Measurements from ENCODE around the gene PLCB4.

PLCB4 gene

GRCh38 chr20:9388160-9388812, 319.4 kb downstream of the PLCB4 start:
- FAIRE-seq (no peak), DNase-seq (ENCODE audit: insufficient read length, low spot score) (no peak)

DNA sequence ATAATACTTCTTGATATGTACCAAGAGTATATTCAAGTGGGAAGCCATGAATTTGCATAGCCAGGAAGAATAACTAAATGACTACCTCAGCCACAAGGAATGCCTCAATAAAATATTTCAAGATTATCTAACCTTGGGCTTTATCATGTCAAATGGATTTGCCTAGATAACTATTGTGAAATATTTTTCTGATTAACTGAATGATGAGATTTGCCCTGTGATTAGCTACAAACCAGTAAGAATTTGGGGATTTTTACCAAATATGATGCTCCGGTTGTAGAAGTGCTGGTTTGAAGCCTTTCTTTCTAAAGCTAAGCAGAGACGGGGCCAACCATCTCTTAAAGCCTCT, 319.9 kb downstream of the PLCB4 start:
- FAIRE-seq (no peak), DNase-seq (ENCODE audit: insufficient read length, low spot score) (no peak)

DNA sequence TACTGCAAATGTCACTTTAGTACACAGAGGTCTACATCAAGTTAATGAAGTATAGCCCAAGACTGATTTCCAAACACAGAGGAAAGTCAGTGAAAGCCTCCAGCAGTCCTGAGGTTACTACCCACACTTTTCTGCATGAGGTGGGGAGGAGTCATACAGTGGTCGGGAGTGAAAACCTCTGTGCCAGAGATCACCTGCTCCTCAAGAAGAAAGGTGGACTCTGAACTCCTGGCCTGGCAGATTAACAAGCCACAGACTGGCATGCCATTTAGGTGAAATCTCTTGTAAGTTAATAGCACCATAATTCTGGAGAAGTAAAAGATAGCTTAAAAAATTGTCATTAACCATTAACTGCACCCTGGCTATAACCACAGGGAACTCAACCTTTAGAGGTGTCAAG, 320.5 kb downstream of the PLCB4 start:
- DNase-seq (ENCODE audit: insufficient read length, low spot score) (no peak), FAIRE-seq (no peak)

DNA sequence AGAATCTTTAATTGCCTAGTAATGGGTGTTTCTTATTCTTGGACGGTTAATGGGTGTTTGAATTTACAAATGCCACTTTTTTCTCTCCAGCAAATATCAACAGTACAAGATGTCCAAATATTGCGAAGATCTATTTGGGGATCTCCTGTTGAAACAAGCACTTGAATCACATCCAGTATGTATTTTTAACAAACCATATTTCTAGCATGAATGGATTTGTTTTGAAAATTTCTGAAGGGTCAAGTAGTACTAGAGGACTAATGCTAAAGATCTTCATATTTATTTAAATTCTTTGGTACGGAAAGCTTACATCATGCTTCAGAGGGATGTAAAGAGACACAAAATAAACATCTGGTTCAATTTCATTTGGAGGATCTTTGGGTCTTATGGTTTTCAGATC, 321.6 kb downstream of the PLCB4 start:
- FAIRE-seq, result no peak
- no peak for DNase-seq (ENCODE audit: insufficient read length, low spot score)

DNA sequence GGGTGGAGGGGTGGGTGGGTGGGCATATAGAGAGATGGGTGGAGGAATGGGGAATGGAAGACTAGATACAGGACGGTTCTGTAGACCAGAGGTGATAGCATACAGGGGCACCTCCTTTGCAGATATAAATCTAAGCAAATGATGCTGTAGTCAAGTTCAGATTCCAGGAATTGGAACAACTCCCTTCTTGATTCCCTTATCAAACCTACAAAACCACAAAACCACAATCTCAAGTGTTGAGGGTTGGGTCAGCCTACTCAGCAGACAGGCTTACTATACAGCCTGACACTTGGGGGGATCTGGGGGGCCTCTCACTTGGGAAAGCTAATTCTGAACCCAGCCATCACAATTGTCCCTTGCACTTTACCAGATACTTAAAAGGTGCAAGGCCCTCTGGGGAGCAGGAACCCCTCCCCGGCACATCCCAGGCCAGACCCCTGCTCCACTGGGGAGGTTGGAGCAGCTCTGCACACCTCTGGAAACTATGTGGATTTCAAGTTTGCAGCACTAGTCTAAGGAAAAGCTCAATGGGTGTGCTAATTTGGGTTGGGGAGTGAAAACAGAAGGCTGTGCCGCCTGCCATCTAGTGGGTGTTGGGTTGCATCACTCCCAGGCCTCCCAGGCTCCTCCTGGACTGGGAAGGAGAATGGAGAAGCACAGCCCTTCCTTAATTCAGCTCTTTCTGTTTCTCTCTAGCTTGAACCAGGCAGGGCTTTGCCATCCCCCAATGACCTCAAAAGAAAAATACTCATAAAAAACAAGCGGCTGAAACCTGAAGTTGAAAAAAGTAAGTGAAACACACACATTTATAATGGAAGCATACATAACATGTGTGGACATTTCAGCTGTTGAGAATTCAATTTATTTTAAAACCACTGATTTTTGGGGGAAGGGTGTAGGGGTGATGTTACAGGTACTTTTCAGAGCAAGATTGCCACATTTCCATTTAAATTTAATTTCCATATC, 324.3 kb downstream of the PLCB4 start:
- DNase-seq (ENCODE audit: insufficient read length, low spot score) (no peak), FAIRE-seq (no peak)

- FAIRE-seq, result no peak
- no peak for DNase-seq (ENCODE audit: insufficient read length, low spot score)
Measured at GRCh38 chr20:9395971-9396370, 327.1 kb downstream of the PLCB4 start.

DNA sequence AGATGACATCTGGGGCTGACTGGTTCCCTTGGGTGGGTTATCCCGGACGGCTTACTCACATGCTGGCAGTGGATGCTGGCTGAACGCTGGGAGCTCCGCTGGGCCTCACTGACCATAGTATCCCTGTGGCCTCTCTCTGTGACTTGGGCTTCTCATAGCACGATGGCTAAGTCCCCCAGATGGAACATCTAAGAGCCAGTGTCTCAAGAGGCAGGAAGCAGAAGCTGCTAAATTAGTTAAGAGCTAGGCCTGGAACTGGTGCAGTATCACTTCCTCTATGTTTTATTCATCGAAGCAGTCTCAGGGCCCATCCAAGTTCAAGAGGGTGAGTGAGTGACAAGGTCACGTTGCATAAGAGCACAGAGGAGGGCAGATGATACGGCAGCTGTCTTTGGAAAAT, 329.0 kb downstream of the PLCB4 start:
- DNase-seq (ENCODE audit: insufficient read length, low spot score) (no peak), FAIRE-seq (no peak)

DNA sequence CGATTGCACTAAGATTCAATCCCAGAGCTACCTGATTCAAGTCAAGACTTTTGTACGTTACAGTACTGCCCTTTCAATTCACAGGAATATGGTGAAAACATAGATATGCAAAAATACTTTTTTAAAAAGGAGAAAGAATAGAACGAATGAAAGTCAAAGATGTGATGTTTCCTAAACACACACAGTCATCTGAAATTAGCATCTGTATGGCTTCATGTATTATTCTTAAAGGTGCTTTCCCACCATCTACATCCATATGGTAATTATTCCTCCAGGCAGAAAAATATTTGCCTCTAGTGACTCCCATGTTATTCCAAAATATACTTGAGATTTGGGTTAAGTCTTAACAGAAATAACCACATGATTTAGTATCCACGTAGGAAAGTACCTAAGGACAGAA, 330.0 kb downstream of the PLCB4 start:
- no peak for DNase-seq (ENCODE audit: insufficient read length, low spot score)
- no peak for FAIRE-seq

DNA sequence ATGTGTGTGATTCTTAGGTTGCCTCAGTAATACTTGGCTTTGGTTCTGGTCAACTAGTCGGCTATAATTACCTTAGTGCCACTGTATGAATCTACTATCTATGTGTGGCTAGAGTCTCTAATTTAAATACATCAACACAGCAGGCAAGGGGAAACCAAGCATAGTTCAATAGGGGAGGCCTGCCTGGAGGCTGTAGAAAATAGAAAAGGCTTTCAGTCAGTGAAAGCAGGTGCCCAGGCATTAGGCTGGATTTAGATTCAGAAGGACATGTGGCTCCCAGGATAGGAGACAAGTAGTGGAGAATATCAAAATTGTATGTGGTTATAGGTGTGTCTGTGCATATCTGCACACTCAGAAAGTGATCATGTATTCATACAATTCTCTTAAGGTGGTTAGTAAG, 330.4 kb downstream of the PLCB4 start:
- FAIRE-seq (no peak), DNase-seq (ENCODE audit: insufficient read length, low spot score) (no peak)

GRCh38 chr20:9400171-9401025, 331.5 kb downstream of the PLCB4 start:
- DNase-seq (ENCODE audit: insufficient read length, low spot score) (no peak), FAIRE-seq (no peak)

DNA sequence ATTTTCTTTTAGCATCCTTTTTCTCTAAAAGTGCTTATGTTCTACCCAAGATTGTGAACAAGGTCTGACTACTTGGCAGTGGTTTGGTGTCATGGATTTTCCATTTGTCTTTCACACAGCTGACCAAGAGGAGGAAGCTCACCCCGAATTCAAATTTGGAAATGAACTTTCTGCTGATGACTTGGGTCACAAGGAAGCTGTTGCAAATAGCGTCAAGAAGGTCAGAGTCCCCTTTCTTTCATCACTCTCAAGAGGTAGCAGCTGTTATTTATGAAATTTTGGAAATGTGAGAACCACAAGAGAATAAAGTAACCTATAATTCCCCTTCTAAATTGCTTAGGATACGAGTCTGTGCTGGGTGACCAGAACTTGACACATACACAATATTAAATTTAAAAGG, 332.5 kb downstream of the PLCB4 start:
- DNase-seq (ENCODE audit: insufficient read length, low spot score) (no peak), FAIRE-seq (no peak)

GRCh38 chr20:9402141-9402540, 333.3 kb downstream of the PLCB4 start:
- no peak for DNase-seq (ENCODE audit: insufficient read length, low spot score)
- FAIRE-seq, result no peak

GRCh38 chr20:9402546-9402945, 333.7 kb downstream of the PLCB4 start:
- FAIRE-seq (no peak), DNase-seq (ENCODE audit: insufficient read length, low spot score) (no peak)

- DNase-seq (ENCODE audit: insufficient read length, low spot score), result no peak
- FAIRE-seq, result no peak
Measured at GRCh38 chr20:9403448-9403847, 334.6 kb downstream of the PLCB4 start.

DNA sequence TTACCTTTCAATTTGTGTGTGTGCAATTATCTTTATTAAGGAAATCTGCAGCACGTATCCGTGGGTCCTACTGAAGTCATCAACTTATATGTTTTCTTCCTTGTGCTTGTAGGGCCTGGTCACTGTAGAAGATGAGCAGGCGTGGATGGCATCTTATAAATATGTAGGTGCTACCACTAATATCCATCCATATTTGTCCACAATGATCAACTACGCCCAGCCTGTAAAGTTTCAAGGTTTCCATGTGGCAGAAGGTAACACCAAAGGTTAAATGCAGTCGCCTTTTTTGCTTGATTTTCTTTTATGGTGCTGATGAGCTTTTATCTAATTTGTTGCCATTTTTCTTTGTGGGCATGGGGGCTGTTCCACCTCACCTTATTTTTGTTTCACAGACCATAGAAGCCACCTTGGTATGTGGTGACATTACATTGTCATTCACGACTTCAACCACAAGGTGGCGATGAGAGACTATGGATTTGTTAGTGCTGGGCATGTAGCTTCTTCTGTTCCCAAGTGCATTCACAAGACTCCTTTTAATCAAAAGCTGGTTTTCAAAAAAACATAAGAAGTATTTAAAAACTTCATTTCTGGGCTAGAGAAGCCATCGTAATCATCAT, 339.0 kb downstream of the PLCB4 start:
- DNase-seq (ENCODE audit: insufficient read length, low spot score), result peak; percentile 35
- FAIRE-seq, result peak; percentile 95

DNA sequence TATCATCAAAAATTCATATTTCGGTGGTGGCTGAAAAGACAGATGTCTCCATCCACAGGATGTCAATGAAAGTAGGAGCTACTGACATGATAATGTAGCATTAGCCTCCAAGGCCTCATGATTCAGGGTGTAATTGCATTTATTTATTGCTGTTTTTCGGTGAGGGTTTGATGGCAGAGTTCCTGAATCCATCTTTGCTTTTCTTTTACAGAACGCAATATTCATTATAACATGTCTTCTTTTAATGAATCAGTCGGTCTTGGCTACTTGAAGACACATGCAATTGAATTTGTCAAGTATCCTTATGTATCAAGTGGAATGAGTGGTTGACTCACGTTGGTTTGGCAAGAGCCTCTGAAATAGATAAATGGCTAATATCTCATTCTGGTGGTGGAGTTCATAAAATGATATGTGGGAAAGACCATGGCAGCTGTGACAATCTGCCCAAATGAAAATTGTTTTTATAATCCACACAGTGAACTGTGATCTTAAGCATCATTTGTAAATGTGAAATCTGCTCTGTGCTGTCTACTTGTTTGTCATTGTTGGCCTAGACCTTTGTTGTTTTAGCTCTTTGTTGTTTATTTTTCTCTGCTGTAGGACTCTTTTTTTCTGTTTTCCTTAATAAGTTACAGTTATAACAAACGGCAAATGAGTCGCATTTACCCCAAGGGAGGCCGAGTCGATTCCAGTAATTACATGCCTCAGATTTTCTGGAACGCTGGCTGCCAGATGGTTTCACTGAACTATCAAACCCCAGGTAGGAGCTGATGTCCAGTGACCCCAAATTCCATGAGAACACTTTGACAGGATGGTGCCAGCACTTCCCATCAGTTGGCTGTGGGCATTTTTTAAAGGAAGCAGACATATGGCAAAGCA, 339.8 kb downstream of the PLCB4 start:
- FAIRE-seq, result no peak

GRCh38 chr20:9409352-9409751, 340.5 kb downstream of the PLCB4 start:
- DNase-seq (ENCODE audit: insufficient read length, low spot score), result no peak
- FAIRE-seq, result no peak

More for the DNA sequence above, 339.8 kb downstream of the PLCB4 start:
- DNase-seq (ENCODE audit: insufficient read length, low spot score), result no peak

- FAIRE-seq (no peak), DNase-seq (ENCODE audit: insufficient read length, low spot score) (no peak)
Measured at GRCh38 chr20:9409981-9410380, 341.1 kb downstream of the PLCB4 start.

DNA sequence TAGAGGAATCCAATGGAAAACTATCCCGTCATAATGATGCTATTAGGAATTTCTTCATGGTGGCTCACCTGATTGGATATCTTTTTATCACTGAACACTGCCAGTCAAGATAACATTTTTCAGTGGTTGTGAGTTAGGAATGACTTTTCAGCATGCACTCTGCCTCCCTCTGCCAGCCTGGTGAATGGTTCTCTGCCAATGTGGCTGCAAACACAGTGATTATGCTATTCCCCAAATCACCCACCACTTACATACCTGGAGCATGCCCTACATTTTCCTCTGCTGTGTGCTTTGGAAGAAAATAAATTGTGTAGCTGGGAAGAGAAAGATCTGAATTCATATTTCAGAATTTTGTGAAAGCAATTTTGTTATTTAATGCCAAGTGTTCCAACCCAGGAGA, 342.9 kb downstream of the PLCB4 start:
- DNase-seq (ENCODE audit: insufficient read length, low spot score) (no peak), FAIRE-seq (no peak)

DNA sequence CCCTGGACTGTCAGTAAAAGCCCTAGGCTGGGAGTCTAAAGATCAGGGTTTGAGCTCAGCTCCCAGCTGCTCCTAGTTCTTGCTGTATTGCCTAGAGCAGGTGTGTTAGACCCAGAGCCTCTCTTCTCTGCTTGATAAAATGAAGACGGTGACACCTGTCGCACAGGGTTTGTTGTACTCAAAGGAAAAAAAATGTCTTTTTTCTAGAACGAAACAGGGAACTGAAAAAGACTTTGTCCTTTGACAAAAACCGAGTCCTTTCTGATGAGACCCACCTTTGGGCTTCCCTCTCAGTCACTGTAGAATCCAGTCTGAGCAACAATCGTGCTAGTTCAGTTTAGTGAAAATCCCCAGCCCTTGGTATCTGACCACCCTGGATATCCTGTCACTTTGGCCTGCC, 343.4 kb downstream of the PLCB4 start:
- DNase-seq (ENCODE audit: insufficient read length, low spot score), result no peak
- FAIRE-seq, result no peak

All from GM19239 (cell line).